ENCODE results near the gene TRIM33. TPM values are rescaled to one million over a fixed set of nuclear protein-coding genes. Genes with fewer than 3 reads are reported as not detected.

The TRIM33 gene
- total and polyA plus RNA-seq, 3 donors from 2014 or later, result 63.7 to 88.7 (median 67.9) TPM

- no peak overlapping the region for H3K4me3 ChIP-seq
- WGBS, 2 donors, result 77 to 84% methylated on average over 2 of the region's 2 CpGs
- no peaks in the 10 kb centered on the region for H3K4me1 ChIP-seq
- no peak for TF ChIP-seq CTCF (IDR thresholded peaks at IDR 0.05)
- no peak for TF ChIP-seq POLR2A (IDR thresholded peaks at IDR 0.05)
- no peaks in the 10 kb centered on the region for H3K9me3 ChIP-seq
- intact Hi-C loops (cut with DNase I; ENCODE audit: low total_unique reads), result no loop called here
- no peak for DNase-seq
- H3K27me3 ChIP-seq, result no peaks in the 10 kb centered on the region
- no peak overlapping the region for H3K27ac ChIP-seq
- no peaks in the 10 kb centered on the region for H3K36me3 ChIP-seq (ENCODE audit: low read depth, missing control alignments)
These were observed 34.8 kb upstream of the TRIM33 start for GRCh38 chr1:114545796-114546195.

GRCh38 chr1:114545315-114545714 is 34.3 kb upstream of the TRIM33 start:
- Histone ChIP-seq H3K36me3 (ENCODE audit: low read depth, missing control alignments) (no peaks in the 10 kb centered on the region), H3K4me3 (no peak overlapping the region), H3K9me3 (no peaks in the 10 kb centered on the region), H3K27ac (no peak overlapping the region), H3K4me1 (no peaks in the 10 kb centered on the region), H3K27me3 (no peaks in the 10 kb centered on the region)
- intact Hi-C loops (cut with DNase I; ENCODE audit: low total_unique reads), result no loop called here
- DNase-seq, result no peak
- 76 to 84% methylated on average over 1 of the region's 1 CpG for WGBS, 2 donors
- TF ChIP-seq CTCF (IDR thresholded peaks at IDR 0.05), result no peak
- TF ChIP-seq POLR2A (IDR thresholded peaks at IDR 0.05), result no peak

GRCh38 chr1:114540821-114541220 is 29.8 kb upstream of the TRIM33 start:
- DNase-seq, result no peak
- H3K36me3 ChIP-seq (ENCODE audit: low read depth, missing control alignments), result no peaks in the 10 kb centered on the region
- no peak overlapping the region for H3K27ac ChIP-seq
- H3K9me3 ChIP-seq, result no peaks in the 10 kb centered on the region
- TF ChIP-seq POLR2A (IDR thresholded peaks at IDR 0.05) (no peak), CTCF (IDR thresholded peaks at IDR 0.05) (no peak)
- no peaks in the 10 kb centered on the region for H3K27me3 ChIP-seq
- WGBS, 2 donors, result 81 to 88% methylated on average over 6 of the region's 6 CpGs
- H3K4me1 ChIP-seq, result no peaks in the 10 kb centered on the region
- intact Hi-C loops (cut with DNase I; ENCODE audit: low total_unique reads), result no loop called here
- H3K4me3 ChIP-seq, result no peak overlapping the region

- intact Hi-C loops (cut with DNase I; ENCODE audit: low total_unique reads), result no loop called here
- TF ChIP-seq POLR2A (IDR thresholded peaks at IDR 0.05) (no peak), CTCF (IDR thresholded peaks at IDR 0.05) (no peak)
- Histone ChIP-seq H3K27ac (no peak overlapping the region), H3K27me3 (no peaks in the 10 kb centered on the region), H3K4me1 (no peaks in the 10 kb centered on the region), H3K36me3 (ENCODE audit: low read depth, missing control alignments) (no peaks in the 10 kb centered on the region), H3K9me3 (no peaks in the 10 kb centered on the region), H3K4me3 (no peak overlapping the region)
- DNase-seq, result no peak
- WGBS, 2 donors, result 51 to 62% methylated on average over 3 of the region's 3 CpGs
These were observed 29.3 kb upstream of the TRIM33 start for GRCh38 chr1:114540272-114540671.

- intact Hi-C loops (cut with DNase I; ENCODE audit: low total_unique reads), result no loop called here
- no peaks in the 10 kb centered on the region for H3K9me3 ChIP-seq
- no peak for TF ChIP-seq POLR2A (IDR thresholded peaks at IDR 0.05)
- TF ChIP-seq CTCF (IDR thresholded peaks at IDR 0.05), result no peak
- no peak for DNase-seq
- no peak overlapping the region for H3K27ac ChIP-seq
- H3K27me3 ChIP-seq, result no peaks in the 10 kb centered on the region
- H3K4me1 ChIP-seq, result no peaks in the 10 kb centered on the region
- H3K36me3 ChIP-seq (ENCODE audit: low read depth, missing control alignments), result no peaks in the 10 kb centered on the region
- 90 to 94% methylated on average over 6 to 7 of the region's 7 CpGs for WGBS, 2 donors
- H3K4me3 ChIP-seq, result no peak overlapping the region
These were observed 25.0 kb upstream of the TRIM33 start for GRCh38 chr1:114536043-114536442.
